ENCODE results near the gene IFT52. TPM values are rescaled to one million over a fixed set of nuclear protein-coding genes. Genes with fewer than 3 reads are reported as not detected.

IFT52 gene
- total RNA-seq, result 48.6 and 50.8 TPM in 2 replicates

GRCh38 chr20:43590392-43591303, at the start of gene IFT52:
TSS of gene IFT52 (plus strand) at chr20:43590937. CDS start at chr20:43594699, 3,762 bp downstream.

GRCh38 chr20:43558412-43559146, 32.2 kb upstream of the IFT52 start, which contains the start of gene SGK2:
TSS of gene SGK2 (plus strand) at chr20:43559027. CDS start at chr20:43566496, 7,469 bp downstream.

DNA sequence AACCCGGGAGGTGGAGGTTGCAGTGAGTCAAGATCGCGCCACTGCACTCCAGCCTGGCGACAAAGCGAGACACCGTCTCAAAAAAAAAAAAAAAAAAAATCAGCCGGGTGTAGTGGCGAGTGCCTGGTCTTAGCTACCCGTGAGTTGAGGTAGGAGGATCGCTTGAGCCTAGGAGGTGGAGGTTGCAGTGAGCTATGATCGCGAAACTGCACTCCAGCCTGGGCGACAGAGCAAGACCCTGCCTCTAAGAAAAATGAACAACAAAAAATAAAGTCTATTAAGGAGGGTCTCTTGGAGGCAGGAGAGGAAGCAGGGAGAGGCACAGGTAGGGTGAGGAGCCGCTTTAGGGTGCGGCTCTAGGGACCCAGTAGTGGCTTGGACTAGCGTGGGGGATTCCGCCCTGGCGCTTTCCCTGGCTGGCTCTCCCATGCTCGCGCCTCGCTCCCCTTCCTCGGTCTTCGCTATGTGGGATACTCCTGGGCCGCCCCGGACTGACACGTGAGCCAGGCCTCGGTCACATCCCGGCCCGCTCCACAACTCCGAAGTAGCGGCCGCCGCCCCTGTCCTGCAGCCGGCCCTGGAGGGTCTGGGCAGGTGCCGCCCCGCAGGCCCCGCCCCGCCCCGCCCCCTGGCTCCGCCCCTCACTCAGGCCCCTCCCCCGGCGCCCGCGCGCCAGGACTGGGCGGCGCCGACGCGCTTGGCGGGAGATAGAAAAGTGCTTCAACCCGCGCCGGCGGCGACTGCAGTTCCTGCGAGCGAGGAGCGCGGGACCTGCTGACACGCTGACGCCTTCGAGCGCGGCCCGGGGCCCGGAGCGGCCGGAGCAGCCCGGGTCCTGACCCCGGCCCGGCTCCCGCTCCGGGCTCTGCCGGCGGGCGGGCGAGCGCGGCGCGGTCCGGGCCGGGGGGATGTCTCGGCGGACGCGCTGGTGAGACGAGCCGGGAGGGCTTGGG, 75.9 kb downstream of the IFT52 start, which contains the start of gene MYBL2:
TSS of gene MYBL2 (plus strand) at position 739 of the 953 bp plus-strand sequence. CDS start at position 909, 170 bp downstream.

Other genes starting within 250 kb of the IFT52 start
- 33.0 and 50.5 TPM in 2 replicates for gene SRSF6, start 133.0 kb upstream of the IFT52 start, total RNA-seq
- gene L3MBTL1, start 83.2 kb upstream of the IFT52 start, total RNA-seq, result 3.6 and 4.6 TPM in 2 replicates
- 0.14 and 0.28 TPM in 2 replicates for gene SGK2, start 31.9 kb upstream of the IFT52 start, total RNA-seq
- gene MYBL2, start 76.2 kb downstream of the IFT52 start, total RNA-seq, result 0.37 and 0.71 TPM in 2 replicates
- not detected in 2 replicates for gene GTSF1L, start 136.1 kb downstream of the IFT52 start, total RNA-seq

Measured in smooth muscle cell of bladder (primary cell).